Tibial artery (tissue), 4 donors: ENCODE data around the gene COL4A3.
A peak's percentile ranks its signal among the peaks of the same experiment; 100 is the strongest.

ENCODE experiments used
- DNase-seq, 2 donors: peaks; one replicate each; pipeline ENCODE4 v3.0.0-alpha.2; 2019
- H3K27ac ChIP-seq, 2 donors: fragments of 200-600 bp; sonication (generic) in 1 of 2; 1 replicate in 1 of 2; 2 replicates in 1 of 2; pipeline ENCODE4 v1.5.1; 2018 to 2019; ENCODE audit warnings: mild to moderate bottlenecking in 1 of 2
- H3K27me3 ChIP-seq, 2 donors: fragments of 200-600 bp; sonication (generic) in 1 of 2; one replicate each; pipeline versions ENCODE4 v1.5.1 to v1.6.0; 2016 to 2019
- H3K36me3 ChIP-seq, 3 donors: fragments of 200-600 bp; sonication (generic) in 2 of 3; one replicate each; pipeline ENCODE4 v1.5.1; 2016 to 2019; ENCODE audit warnings: mild to moderate bottlenecking in 2 of 3
- H3K4me1 ChIP-seq, 4 donors: fragments of 200-600 bp; sonication (generic) in 2 of 4; 1 replicate in 3 of 4; 2 replicates in 1 of 4; pipeline ENCODE4 v1.5.1; 2016 to 2019
- H3K4me3 ChIP-seq, 2 donors: fragments of 200-600 bp; sonication (generic) in 1 of 2; 1 replicate in 1 of 2; 2 replicates in 1 of 2; pipeline ENCODE4 v1.5.1; 2018 to 2019; ENCODE audit warnings: mild to moderate bottlenecking in 2 of 2
- H3K9me3 ChIP-seq, 3 donors: fragments of 200-600 bp; sonication (generic) in 1 of 3; one replicate each; pipeline ENCODE4 v1.5.1; 2016 to 2019
- intact Hi-C: fragments of 100-400 bp; cut with DNase I; formaldehyde crosslinking; loops from one replicate; pipeline ENCODE4 v1.15.0; 2023; ENCODE audit warnings: low total_unique reads
- TF ChIP-seq, protein P1 (sequence below), 2 experiments: fragments of 200-600 bp in 1 of 2; fragments of 450-650 bp in 1 of 2; IDR thresholded peaks; one replicate each; pipeline ENCODE4 v1.5.1; 2017 to 2019; ENCODE audit warnings: antibody characterized with exemption in 2 of 2, mild to moderate bottlenecking in 1 of 2, moderate library complexity in 1 of 2

COL4A3 gene

GRCh38 chr2:227163998-227164762, at the start of gene COL4A3, which contains the start of gene COL4A4:
Gene COL4A3 (plus strand): TSS chr2:227164624. CDS start chr2:227164727, 103 bp downstream.
Gene COL4A4 (minus strand): TSS chr2:227164205. CDS start chr2:227147483, 16,722 bp downstream.
- peak; percentile 27 to 78 for DNase-seq
- TF ChIP-seq, protein P1, sequence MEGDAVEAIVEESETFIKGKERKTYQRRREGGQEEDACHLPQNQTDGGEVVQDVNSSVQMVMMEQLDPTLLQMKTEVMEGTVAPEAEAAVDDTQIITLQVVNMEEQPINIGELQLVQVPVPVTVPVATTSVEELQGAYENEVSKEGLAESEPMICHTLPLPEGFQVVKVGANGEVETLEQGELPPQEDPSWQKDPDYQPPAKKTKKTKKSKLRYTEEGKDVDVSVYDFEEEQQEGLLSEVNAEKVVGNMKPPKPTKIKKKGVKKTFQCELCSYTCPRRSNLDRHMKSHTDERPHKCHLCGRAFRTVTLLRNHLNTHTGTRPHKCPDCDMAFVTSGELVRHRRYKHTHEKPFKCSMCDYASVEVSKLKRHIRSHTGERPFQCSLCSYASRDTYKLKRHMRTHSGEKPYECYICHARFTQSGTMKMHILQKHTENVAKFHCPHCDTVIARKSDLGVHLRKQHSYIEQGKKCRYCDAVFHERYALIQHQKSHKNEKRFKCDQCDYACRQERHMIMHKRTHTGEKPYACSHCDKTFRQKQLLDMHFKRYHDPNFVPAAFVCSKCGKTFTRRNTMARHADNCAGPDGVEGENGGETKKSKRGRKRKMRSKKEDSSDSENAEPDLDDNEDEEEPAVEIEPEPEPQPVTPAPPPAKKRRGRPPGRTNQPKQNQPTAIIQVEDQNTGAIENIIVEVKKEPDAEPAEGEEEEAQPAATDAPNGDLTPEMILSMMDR (IDR thresholded peaks at IDR 0.05), result no peak
- H3K4me3 ChIP-seq, result peak within 1 kb of the TSS; percentile 56 to 59
- no peaks in the 10 kb centered on the region for H3K36me3 ChIP-seq
- H3K27ac ChIP-seq, result peak within 1 kb of the TSS; percentile 44 to 72
- peaks cover 0 to 5% (median 5%) of the 10 kb centered on the region in 3 donors for H3K9me3 ChIP-seq
- H3K27me3 ChIP-seq, result peaks cover 0 to 21% of the 10 kb centered on the region in 2 donors
- intact Hi-C loops, result no loop called here
- H3K4me1 ChIP-seq, result peaks cover 0 to 22% (median 17%) of the 10 kb centered on the region in 4 donors

DNA sequence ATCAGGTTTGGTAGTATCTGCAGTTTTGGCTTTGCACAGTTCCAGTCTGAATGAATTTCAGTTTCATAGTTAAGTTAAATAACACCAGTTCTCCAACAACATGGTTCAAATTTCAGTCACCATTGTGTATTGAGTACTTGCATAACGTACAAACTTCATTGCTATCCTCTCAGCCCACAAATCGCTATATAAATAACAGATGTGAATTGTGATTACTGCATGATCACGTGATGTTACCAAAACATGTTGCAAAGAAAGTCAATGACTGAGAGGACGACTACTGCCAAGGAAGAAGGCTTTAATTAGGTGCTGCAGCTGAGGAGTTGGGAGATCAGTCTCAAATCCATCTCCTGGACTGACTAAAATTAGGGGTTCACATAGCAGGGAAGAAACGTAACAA, 48.7 kb upstream of the COL4A3 start:
- no peaks in the 10 kb centered on the region for H3K4me1 ChIP-seq

GRCh38 chr2:227117027-227117426, 47.4 kb upstream of the COL4A3 start:
- Histone ChIP-seq H3K4me3 (no peak overlapping the region), H3K36me3 (no peaks in the 10 kb centered on the region), H3K4me1 (no peaks in the 10 kb centered on the region), H3K27ac (no peak overlapping the region), H3K9me3 (no peaks in the 10 kb centered on the region), H3K27me3 (no peaks in the 10 kb centered on the region)
- DNase-seq, result no peak
- intact Hi-C loops, result no loop called here
- TF ChIP-seq, protein P1 (IDR thresholded peaks at IDR 0.05), result no peak

More for the DNA sequence above, 48.7 kb upstream of the COL4A3 start:
- Histone ChIP-seq H3K36me3 (no peaks in the 10 kb centered on the region), H3K27ac (no peak overlapping the region), H3K4me3 (no peak overlapping the region), H3K27me3 (no peaks in the 10 kb centered on the region), H3K9me3 (no peaks in the 10 kb centered on the region)
- intact Hi-C loops, result no loop called here
- TF ChIP-seq, protein P1 (IDR thresholded peaks at IDR 0.05), result no peak
- DNase-seq, result no peak

- Histone ChIP-seq H3K27ac (no peak overlapping the region), H3K27me3 (no peaks in the 10 kb centered on the region), H3K4me3 (no peak overlapping the region), H3K9me3 (no peaks in the 10 kb centered on the region), H3K36me3 (no peaks in the 10 kb centered on the region), H3K4me1 (no peaks in the 10 kb centered on the region)
- no peak for DNase-seq
- intact Hi-C loops, result no loop called here
- TF ChIP-seq, protein P1 (IDR thresholded peaks at IDR 0.05), result no peak
These were observed 46.6 kb upstream of the COL4A3 start for GRCh38 chr2:227117852-227118251.

DNA sequence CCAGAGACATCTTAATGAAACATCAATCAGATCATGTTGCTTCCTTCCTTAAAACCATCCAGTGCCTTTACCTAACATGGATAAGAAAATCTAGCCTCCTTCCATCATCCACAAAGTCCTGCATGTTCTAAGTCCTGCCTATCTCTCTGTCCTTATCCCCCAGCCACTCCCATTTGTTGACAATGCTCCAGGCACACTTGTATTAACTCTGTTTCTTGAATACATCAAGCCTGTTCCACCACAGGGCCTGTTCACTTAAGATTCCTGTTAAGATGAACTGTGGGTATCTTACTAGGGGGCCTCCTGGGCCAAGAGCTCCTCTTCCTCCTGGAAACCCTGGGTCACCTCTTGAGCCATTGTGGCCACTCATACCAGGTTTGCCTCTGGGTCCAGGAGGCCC, 46.1 kb upstream of the COL4A3 start:
- no peak overlapping the region for H3K27ac ChIP-seq
- intact Hi-C loops, result no loop called here
- TF ChIP-seq, protein P1 (IDR thresholded peaks at IDR 0.05), result no peak
- no peaks in the 10 kb centered on the region for H3K36me3 ChIP-seq
- H3K4me1 ChIP-seq, result no peaks in the 10 kb centered on the region
- no peaks in the 10 kb centered on the region for H3K27me3 ChIP-seq
- H3K4me3 ChIP-seq, result no peak overlapping the region
- H3K9me3 ChIP-seq, result no peaks in the 10 kb centered on the region
- no peak for DNase-seq
